NK-92 (cell line): ENCODE measurements around the gene CACNA1C.
"Not testable (repeated sequence)": the region's sequence is repeated elsewhere in the genome, so short reads cannot be mapped to it uniquely, and the experiment has no call there.

ENCODE experiments used
- DNase-seq: peaks from one replicate; lab custom pipeline; 2025; ENCODE audit not compliant: unreplicated experiment; lab: John Stamatoyannopoulos, UW

Gene CACNA1C

DNA sequence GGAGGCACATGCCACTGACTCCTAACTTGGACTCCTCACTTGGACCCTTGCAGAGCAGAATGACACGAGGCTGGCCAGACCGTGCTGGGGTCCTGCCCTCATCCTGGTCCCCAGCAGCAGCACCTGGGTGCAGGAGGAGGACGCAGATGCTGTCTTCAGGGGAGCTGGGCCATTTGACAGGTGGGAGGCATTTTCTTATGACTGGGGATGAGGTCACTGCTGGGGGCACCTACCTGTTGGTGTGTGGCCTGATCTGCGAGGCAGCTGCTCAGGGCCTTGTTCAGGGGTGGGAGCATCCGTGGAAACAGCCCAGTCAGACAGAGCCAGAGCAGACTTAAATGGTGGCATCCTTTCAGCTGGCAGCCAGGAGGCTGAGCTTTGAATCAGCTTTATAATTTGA lies 57.3 kb downstream of the CACNA1C start:
- DNase-seq: no peak

DNA sequence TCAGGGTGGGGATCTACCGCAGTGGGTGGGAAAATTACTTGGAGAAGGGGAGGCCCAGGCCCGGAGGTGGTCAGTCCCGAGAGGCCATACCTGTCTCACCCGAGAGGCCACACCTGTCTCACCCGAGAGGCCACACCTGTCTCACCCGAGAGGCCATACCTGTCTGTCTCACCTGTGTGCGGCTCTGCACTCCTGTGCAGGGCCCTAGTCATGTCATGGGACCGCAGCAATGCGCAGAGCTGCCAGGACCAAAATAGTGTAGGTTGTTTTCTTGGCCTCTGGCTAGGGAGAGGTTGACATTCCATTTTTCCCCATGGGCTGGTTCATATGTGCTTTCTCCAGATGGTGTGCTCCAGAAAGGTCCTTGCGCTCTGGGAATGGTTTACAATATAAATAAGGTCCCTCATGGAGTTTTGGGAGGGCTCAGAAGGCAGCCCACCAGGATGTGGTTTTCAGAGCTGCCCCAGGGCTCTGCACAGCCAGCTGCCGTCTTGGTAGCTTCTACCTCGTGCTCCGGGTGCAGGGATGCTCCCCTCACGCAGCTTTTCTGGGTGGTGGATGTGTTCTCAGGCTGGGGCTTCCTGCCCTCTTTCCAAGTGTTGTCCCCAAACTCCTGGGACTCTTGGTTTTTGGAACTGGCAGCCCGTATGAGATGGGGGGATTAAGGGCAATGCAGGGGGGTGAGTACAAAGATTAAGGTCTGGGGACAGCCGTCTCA lies 58.2 kb downstream of the CACNA1C start:
- no peak for DNase-seq

DNA sequence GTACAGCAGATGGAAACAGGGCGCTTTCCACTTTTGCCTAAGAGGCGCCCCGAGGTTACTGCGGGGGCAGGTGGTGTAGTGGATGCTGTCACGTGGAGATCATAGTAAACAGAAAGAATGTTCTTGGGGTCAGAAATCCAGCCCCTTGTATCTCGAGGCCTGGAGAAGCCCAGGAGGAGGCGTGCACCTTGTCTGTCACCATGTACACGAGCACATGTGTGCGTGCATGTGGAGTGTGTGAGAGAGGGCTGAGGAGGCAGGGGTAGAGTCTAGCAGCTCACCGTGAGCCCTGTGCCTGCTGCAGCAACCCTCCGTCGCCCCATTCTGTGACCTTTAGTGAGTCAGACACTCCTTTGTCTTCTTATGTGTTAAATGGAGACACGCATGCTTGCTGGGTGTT lies 59.0 kb downstream of the CACNA1C start:
- no peak for DNase-seq

DNA sequence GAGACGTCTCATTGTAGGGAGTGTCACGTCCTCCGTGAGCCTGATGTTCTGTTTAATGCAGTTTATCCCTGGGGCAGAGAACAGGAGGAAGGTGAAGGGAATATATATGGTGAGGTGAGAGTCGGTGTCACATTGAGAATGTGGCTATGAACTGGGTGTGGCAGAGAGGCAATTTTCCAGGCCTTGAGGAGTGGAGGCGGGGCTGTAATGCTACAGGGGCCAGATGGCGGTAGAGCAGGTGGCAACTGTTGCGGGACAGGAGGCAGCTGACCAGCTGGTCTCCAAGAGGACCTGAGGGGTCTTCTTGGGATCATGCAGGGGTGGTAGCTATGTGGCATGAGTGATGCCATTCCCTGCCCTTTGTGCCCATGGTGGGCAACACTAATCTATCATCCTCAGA lies 59.6 kb downstream of the CACNA1C start:
- no peak for DNase-seq

DNA sequence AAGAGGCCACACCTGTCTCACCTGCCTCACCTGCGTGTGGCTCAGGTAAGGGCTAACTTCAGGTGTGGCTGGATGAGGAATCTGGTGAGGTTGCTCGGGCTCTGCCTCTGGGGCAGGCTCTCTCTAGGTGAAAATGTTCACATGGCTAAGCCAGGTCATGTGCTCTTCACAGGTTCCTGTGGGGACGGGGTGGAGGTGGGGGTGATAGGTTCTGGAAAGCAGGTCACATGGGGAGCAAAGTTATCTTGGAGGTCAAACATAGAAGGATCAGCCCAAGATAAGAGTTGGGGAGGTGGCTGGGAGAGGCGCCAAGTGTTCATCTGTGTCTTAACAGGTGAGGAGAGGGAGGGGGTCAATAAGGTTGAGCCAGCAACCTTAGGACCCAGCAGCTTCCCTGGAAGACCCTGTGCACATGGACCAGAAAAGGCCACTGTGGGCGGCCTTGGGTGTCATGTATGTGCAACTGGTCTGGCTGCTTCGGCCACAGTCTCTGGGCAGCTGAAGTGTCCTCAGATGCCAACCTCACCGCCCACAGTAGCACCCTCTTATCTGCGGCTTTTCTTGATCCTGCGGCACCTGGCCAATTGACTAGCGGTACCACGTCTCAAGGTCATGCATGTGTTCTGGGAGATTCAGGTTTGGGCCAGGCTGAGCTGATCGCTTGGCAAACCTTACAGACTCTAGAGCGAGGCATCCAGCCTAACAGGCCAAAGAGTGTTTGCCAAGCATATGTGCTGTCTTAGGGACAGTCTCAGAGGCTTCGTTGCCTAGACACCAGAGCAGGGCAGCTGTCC lies 60.5 kb downstream of the CACNA1C start:
- no peak for DNase-seq

DNA sequence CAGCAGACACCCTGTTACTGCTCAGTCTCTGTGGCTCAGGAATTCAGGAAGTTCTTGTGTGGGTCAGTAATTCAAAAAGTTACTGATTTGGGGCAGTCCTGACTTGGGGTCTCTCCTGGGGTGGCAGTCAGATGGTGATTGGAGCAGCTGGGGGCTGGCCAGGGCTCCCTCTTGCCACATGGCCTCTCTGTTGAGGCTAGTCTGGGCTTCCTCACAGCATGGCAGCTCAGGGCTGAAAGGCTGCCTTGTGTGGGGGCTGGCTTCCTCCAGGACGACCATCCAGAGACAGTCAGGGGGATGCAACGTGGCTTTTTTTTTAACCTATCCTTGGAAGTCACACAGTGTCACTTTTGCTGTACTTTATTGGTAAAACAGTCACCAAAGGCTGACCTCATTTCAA lies 61.3 kb downstream of the CACNA1C start:
- DNase-seq: no peak

DNA sequence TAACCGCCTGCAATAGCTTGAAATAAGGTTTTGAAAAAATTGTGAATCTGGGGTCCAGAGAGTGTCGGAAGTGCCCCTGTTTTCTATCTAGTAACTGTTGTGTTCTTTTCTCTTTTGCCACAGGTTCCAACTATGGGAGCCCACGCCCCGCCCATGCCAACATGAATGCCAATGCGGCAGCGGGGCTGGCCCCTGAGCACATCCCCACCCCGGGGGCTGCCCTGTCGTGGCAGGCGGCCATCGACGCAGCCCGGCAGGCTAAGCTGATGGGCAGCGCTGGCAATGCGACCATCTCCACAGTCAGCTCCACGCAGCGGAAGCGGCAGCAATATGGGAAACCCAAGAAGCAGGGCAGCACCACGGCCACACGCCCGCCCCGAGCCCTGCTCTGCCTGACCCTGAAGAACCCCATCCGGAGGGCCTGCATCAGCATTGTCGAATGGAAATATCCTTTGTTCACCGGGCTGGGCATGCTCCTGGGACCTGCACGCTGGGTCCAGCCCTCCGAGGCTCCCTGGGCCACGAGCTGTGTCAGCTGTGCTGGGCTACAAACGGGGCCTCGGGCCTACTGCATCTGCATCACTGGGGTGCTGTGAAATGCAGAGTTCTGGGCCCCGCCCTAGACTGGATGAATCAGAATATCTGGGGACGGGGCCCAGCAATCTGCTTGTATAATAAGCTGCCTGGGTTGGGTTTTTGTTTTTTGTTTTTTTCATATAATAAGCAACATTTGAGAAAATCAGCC lies 62.5 kb downstream of the CACNA1C start:
- DNase-seq: no peak

DNA sequence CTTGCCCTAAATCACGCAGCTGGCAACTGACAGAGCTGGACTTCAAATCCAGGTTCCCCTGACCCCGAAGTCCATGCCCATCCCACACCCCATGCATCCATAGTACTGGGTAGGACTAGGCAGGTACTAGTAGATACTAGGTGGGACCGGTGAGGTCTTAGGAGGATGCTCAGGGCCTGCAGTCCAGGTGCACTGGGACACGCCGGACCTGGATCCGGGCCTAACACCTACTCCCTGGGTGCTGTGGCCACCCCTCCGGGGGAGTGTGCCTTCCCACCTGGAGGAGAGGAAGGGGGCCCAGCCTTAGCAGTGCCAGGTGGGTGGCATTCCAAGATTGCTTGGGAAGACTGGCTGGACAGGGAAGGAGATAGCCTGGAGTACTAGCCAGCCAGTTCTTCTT lies 64.8 kb downstream of the CACNA1C start:
- no peak for DNase-seq

DNA sequence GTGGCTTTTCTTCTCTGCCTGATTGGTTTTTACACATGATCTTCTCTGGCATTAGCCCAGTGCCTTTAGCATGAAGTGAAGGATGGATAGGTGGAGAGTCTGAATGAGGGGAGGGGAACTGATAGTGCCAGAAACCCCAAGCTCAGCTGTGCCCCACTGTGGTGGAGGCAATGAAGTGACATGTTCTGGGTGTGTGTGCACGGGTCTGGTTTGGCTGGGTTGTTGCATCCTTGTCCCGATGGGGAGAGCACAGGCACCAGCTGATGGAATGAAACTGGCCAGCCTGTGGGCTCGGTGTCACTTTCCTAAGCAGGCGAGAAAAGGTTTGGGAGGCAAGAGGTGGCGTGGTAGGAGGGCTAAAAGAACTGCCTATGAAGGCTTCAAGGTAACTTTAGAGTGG lies 65.3 kb downstream of the CACNA1C start:
- no peak for DNase-seq

DNA sequence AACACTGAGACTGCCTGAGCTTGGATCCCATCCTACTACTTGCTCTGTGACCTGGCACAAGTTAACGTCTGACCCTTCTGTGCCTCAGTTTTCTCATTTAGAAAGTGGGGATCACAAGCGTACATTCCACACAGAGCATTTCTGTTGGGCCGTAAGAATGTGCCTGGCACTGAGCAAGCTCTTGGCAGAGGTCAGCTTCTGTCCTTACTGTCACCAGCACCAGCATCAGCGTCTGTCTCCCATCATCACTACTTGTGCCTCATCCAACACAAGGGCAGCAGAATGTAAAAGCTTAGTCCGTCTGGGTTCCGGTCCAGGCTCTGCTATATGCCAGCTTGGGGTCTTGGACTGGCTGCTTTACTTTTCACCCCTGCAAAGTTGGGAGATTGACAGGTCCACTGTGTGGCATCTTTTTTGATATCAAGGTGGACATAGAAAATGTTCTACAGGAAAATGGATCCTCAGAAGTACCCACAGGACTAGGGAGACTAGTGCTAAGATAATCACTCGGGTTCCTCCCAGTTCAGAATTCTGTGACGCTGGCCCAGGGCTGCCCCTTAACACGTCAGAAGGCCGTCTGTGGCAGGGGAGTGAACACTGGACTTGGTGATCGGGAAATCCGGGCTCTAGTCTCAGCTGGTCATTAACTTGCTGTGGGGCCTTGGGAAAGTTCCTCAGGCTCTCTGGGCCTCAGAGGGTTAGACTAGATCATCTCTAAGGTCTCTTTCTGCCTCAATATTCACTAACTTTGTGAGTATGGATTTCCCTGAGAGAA lies 65.9 kb downstream of the CACNA1C start:
- DNase-seq: no peak

DNA sequence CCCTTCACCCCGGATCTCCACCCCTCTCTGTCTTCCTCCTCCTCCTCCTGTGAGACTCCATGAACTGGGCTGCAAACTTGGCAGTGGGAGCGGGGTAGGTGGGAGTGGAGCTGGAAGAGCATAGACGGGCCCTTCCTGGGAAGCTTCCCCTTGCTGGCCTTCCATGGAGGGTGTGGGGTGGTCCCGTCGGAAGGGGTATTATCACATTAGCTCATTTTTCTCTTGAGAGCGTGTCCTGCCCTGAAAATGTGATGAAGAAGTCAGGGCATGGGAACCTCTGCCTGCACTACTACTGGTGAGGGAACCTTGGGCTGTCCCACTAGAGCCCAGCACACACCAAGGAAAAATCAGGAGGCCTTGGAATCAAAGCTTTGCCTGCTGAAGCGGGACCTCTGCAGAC lies 66.5 kb downstream of the CACNA1C start:
- DNase-seq: no peak

DNA sequence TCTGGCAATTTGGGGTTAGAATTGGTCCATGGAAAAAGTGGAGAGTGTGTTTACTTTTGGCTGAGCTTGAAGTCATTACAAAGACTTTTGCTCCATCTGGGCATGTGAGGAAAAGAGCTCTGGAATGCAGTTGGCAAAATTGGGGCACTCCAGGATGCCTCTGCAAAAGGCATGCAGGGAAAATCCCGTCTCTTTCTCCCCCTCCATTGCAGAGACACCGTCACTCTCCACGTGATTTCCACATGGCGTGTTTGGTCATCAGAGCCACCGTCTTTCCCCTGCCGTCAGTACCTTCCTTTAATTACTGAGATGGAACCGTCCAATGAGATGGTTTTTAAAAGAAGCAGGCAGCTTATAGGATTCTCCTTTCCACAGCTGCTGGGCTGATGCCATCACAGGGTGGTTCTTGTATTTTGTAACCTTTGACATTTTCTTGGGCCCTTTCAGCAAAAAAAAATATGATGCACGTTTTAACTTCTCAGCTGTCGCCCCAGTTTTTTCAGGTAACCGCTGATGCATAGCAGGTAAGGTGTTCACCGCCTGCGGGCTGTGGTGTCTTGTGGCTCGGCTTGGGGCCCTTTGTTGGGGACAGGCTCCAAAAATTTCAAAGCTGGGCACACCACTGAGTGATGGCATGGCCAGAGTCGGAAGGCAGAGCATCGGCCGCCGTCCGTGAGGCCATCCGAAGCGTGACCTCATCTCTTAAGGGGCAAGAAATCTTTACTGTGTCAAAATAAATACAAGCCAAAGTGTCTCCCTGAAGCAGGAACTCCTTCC lies 68.4 kb downstream of the CACNA1C start:
- no peak for DNase-seq

DNA sequence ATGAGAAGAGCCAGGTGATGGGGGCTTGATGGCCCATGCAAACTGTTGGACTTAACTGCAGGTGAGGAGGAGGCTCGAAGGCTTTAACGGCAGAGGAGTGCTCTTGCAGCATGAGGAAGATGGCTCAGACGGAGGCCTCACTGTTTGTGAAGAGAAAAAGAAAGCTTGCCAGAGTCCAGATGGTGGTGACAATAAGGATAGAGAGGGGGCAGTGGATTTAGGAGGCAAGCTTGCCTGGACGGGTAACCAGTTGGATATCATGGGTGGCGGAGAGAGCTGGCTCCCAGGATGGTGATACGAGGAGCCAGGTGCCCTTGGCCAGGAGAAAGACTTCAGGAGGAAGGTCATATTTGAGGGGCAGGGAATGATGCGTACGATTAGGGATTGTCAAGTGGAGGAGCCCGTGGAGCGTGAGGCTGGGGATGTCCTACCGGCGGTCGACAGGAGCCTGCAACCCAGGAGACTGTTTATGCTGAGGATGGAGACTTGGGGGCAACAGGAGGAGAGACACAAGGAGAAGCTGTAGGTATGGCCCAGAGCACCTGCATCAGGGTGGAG lies 71.8 kb downstream of the CACNA1C start:
- DNase-seq: no peak

DNA sequence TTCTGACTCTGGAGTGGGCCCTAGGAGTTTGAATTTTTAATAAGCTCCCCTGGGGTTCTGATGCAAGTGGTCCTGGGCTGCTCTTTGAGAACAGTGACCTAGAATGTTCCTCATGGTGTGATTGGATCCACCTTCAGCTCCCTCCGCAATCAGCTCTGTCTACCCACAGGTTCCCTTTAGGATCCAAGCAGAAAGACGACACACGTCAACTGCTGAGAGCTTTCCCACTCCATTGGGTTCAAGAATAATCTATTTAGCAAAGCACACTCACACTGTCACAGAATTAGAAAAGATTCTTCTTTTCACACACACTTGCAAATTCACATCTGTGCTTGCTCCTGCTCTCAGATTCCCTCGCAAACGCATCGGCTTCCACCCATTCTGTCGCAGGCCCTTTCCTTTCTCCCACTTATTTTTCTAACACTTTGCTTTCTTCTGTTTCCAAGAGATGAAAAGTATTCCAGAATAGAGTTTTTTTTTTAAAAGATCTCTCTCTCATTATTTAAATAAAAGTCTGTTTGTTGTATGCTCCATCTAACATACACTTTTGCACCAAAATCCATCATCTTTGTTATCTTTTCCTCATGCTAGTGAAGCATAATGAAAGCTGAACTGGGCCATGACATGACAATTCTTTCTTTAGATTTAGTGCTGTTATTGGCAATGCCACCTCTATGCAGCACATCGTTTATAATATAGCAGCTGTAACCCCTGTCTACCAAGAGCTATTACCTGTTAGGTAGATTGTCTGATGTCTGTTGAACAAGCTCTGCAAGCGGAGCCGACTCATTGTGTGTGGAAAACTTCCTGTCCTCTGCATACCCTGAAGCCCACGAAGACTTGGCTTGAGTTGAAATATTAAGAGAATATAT lies 73.1 kb downstream of the CACNA1C start:
- no peak for DNase-seq

DNA sequence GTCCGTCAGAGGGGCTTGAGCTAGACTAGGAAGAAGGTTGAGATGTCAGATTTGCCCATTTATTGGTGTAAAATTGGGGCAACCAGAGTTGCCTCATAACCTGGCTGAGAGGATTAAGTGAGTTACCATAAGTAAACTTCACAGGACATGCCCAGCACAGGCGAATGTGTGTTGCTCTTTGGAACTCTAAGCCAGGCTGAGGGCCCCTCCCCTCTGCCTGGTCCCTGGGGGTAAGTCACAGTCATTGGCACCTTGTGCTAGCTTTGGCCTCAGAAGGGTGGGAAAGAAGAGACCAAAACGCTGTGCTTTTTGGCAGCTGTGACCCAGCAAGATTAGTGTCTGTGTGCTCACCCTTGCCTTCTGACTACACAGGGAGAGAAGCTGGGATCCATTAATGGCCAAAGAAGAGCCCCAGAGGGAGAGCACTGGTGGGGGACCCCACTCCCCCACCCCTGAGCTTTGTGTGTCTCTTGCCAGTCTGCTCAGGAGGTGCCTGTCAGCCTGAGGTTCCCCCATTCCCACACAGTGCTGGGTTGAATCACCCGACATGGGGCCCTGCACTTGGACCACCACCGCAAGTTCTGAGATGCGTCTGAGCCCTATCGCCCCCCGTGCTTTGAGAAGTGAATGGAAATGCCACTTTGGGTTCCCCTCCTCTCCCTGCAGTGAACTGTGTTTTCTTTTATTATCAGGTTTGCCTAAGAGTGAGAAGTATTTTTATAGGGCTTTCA lies 74.1 kb downstream of the CACNA1C start:
- DNase-seq: no peak

DNA sequence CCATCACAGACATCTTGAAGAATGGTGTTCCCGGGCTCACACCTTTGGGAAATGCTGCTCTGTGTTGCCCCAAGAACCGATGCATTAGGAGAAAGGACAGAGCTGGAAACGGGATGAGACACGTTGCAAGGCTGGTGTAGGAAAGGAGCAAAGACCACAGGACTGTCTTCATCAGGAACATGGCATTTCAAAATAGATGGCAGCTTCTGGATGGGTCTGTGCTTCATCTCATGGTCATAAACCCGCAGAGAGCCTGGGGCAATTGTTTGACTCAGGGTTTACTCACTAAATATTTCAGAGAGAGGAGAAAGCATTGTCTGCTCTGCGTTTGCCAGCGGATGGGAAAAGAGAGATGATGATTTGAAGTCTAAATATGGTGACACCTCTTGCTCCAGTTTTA lies 76.3 kb downstream of the CACNA1C start:
- DNase-seq: no peak

DNA sequence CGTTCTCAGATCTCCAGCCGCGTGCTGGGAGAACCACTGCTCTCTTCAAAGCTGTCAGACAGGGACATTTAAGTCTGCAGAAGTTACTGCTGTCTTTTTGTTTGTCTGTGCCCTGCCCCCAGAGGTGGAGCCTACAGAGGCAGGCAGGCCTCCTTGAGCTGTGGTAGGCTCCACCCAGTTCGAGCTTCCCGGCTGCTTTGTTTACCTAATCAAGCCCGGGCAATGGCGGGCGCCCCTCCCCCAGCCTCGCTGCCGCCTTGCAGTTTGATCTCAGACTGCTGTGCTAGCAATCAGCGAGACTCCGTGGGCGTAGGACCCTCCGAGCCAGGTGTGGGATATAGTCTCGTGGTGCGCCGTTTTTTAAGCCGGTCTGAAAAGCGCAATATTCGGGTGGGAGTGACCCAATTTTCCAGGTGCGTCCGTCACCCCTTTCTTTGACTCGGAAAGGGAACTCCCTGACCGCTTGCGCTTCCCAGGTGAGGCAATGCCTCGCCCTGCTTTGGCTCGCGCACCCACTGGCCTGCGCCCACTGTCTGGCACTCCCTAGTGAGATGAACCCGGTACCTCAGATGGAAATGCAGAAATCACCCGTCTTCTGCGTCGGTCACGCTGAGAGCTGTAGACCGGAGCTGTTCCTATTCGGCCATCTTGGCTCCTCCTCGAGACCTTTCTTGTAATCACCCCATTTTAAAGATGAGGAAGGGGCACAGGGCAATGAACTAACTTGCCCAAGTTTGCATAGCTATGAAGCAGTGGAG lies 83.1 kb downstream of the CACNA1C start:
- not testable (repeated sequence) for DNase-seq

DNA sequence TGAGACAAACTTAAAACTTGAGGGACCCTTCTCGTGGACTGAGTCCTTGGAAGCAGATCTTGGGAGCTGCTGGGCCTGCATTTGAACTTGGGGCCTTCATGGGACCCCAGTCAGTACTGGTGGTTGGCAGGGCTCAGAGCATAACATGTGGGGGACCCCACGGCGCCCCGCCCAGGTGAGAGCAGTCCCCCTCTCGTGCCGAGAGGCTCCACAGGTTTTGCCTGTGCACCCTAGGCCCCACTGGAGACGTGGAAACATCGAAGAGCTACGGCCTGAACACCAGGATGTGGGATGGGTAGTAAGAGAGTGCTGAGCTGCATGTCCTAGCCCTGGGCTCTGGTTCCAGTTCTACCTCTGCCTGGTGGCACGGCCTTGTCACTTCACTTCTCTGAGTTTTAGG lies 84.1 kb downstream of the CACNA1C start:
- DNase-seq: no peak
